ENCODE data around the gene GLIPR1.
"Not testable (repeated sequence)": the region's sequence is repeated elsewhere in the genome, so short reads cannot be mapped to it uniquely, and the experiment has no call there.

GLIPR1 gene

GRCh38 chr12:75509621-75510020 is 29.1 kb downstream of the GLIPR1 start:
- H3K4me1 Mint-ChIP-seq (ENCODE audit: low read depth) = peaks cover 15% of the 10 kb centered on the region
- peaks cover 35% of the 10 kb centered on the region for H3K36me3 Mint-ChIP-seq (ENCODE audit: low read depth)
- intact Hi-C loops (cut with micrococcal nuclease) = loop anchor here (2.0 to 10.0 kb wide), 4 partner anchors 29 to 1255 kb away; partner anchors contain the start of genes BBS10, GLIPR1, PHLDA1 and ZDHHC17
- no peak overlapping the region for H3K4me3 Mint-ChIP-seq
- no peak overlapping the region for H3K27ac Mint-ChIP-seq
- H3K27me3 Mint-ChIP-seq = peaks cover under 1% of the 10 kb centered on the region
- H3K9me3 Mint-ChIP-seq = no peaks in the 10 kb centered on the region

GRCh38 chr12:75511116-75512048 is 30.8 kb downstream of the GLIPR1 start, which contains the start of gene KRR1:
Gene KRR1 (minus strand): TSS chr12:75511609. CDS start chr12:75511597, 12 bp downstream.
- H3K4me1 Mint-ChIP-seq (ENCODE audit: low read depth) = peaks cover 15% of the 10 kb centered on the region
- H3K36me3 Mint-ChIP-seq (ENCODE audit: low read depth) = peaks cover 26% of the 10 kb centered on the region
- peaks cover 1% of the 10 kb centered on the region for H3K27me3 Mint-ChIP-seq
- peak within 1 kb of the TSS; percentile 94 for H3K4me3 Mint-ChIP-seq
- peak within 1 kb of the TSS; percentile 96 for H3K27ac Mint-ChIP-seq
- H3K9me3 Mint-ChIP-seq = no peaks in the 10 kb centered on the region
- intact Hi-C loops (cut with micrococcal nuclease) = loop anchor here (1.0 to 10.0 kb wide), 6 partner anchors 31 to 1253 kb away; partner anchors contain the start of genes BBS10, GLIPR1, GLIPR1L2 and NAP1L1

DNA sequence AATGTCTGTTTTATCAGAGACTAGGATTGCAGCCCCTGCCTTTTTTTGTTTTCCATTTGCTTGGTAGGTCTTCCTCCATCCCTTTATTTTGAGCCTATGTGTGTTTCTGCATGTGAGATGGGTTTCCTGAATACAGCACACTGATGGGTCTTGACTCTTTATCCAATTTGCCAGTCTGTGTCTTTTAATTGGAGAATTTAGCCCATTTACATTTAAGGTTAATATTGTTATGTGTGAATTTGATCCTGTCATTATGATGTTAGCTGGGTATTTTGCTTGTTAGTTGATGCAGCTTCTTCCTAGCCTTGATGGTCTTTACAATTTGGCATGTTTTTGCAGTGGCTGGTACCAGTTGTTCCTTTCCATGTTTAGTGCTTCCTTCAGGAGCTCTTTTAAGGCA is 40.7 kb downstream of the GLIPR1 start:
- H3K27ac Mint-ChIP-seq; H3K9me3 Mint-ChIP-seq; H3K4me3 Mint-ChIP-seq; H3K36me3 Mint-ChIP-seq (ENCODE audit: low read depth); H3K4me1 Mint-ChIP-seq (ENCODE audit: low read depth): not testable (repeated sequence)
- intact Hi-C loops (cut with micrococcal nuclease) = loop anchor here (10.0 kb wide), 1 partner anchor 1064 kb away; no protein-coding TSS in a partner anchor
- H3K27me3 Mint-ChIP-seq = peaks cover 26% of the 10 kb centered on the region

- not testable (repeated sequence) for H3K4me1 Mint-ChIP-seq (ENCODE audit: low read depth); H3K36me3 Mint-ChIP-seq (ENCODE audit: low read depth); H3K4me3 Mint-ChIP-seq; H3K9me3 Mint-ChIP-seq; H3K27ac Mint-ChIP-seq
- H3K27me3 Mint-ChIP-seq = peaks cover 27% of the 10 kb centered on the region
- intact Hi-C loops (cut with micrococcal nuclease) = loop anchor here (10.0 kb wide), 1 partner anchor 1063 kb away; no protein-coding TSS in a partner anchor
Observed at GRCh38 chr12:75522124-75522523, 41.6 kb downstream of the GLIPR1 start.

DNA sequence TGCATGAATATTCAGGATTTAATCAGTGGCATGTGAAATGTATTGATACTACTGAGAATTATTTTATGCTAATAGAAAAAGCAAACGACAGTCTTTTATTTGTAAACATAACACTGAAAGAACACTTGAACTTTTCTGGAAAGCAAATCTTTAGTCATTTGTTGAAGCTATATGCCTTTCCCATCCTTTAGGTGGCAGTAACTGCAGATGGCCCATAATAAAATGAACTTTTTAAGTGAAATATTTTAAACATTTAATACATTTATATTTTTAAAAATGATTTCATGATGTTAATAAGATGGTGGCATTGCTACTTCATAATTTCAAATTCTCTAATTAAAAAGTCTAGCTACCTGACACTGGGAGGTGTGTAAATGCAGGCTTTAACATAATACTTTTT is 44.7 kb downstream of the GLIPR1 start:
- H3K27ac Mint-ChIP-seq = no peak overlapping the region
- peaks cover 14% of the 10 kb centered on the region for H3K27me3 Mint-ChIP-seq
- H3K36me3 Mint-ChIP-seq (ENCODE audit: low read depth) = no peaks in the 10 kb centered on the region
- no peaks in the 10 kb centered on the region for H3K9me3 Mint-ChIP-seq
- intact Hi-C loops (cut with micrococcal nuclease) = loop anchor here (10.0 kb wide), 1 partner anchor 1060 kb away; no protein-coding TSS in a partner anchor
- peaks cover 7% of the 10 kb centered on the region for H3K4me1 Mint-ChIP-seq (ENCODE audit: low read depth)
- no peak overlapping the region for H3K4me3 Mint-ChIP-seq

DNA sequence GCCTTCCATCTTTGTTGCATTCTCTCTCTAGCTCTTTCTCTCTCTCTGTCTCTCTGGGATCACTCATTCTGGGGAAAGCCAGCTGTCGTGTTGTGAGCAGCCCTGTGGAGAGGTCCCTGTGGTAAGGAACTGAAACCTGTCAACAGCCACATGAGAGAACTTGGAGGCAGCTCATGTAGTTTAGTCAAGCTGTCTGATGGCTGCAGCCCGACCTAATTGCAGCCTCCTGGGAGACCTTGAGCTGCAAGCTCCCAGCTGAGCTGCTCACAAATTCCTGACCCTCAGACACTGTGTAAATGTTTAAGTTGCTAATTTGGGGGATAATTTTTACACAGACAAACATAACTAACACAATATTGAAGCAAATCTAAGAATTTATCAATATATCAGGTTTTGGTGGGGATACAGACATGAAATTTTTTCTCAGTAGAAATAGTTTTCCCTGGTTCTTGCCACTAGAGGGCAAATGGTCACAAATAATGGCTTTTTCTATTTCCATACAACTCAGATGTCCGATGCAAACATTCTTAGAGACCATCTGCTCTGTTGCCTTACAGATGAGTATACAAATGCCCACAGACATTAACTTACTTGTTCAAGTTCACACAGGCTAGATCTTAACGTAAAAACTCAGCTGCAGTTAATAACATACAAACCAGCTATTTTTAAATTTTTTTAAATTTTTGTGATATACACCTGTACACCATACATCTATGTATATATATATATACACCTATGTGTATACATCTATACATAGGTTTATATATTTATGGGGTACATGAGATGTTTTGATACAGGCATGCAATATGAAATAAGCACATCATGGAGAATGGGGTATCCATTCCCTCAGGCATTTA is 46.3 kb downstream of the GLIPR1 start:
- intact Hi-C loops (cut with micrococcal nuclease) = loop anchor here (1.0 to 10.0 kb wide), 2 partner anchors 510 to 1058 kb away; no protein-coding TSS in a partner anchor
- H3K36me3 Mint-ChIP-seq (ENCODE audit: low read depth) = no peaks in the 10 kb centered on the region

DNA sequence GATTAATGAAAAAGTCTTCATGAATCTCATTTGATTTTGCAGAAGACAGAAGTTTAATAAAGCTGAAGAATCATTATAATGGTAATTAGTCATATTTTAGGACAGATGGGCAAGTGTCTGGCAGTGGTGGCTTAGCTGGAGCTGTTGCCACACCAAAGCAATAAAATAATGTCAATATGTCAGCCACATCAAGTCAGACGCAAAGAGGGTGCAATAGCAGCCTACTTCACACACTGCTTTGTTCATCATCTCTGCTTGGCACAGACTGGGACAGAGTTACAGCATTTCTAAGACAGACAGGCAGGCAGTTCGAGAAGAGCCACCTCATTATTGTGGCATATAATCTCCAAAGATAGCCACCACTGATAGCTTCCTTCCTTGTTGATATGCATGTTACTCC is 47.7 kb downstream of the GLIPR1 start:
- H3K27me3 Mint-ChIP-seq = peaks cover 7% of the 10 kb centered on the region
- H3K4me3 Mint-ChIP-seq = no peak overlapping the region
- H3K27ac Mint-ChIP-seq = no peak overlapping the region
- no peaks in the 10 kb centered on the region for H3K36me3 Mint-ChIP-seq (ENCODE audit: low read depth)
- no peaks in the 10 kb centered on the region for H3K9me3 Mint-ChIP-seq
- intact Hi-C loops (cut with micrococcal nuclease) = loop anchor here (10.0 kb wide), 1 partner anchor 1057 kb away; no protein-coding TSS in a partner anchor
- H3K4me1 Mint-ChIP-seq (ENCODE audit: low read depth) = peaks cover 7% of the 10 kb centered on the region

More for the DNA sequence above, 46.3 kb downstream of the GLIPR1 start:
- H3K9me3 Mint-ChIP-seq = no peaks in the 10 kb centered on the region
- no peak overlapping the region for H3K4me3 Mint-ChIP-seq
- peaks cover 7% of the 10 kb centered on the region for H3K4me1 Mint-ChIP-seq (ENCODE audit: low read depth)
- H3K27ac Mint-ChIP-seq = peak overlapping the region; percentile 35
- H3K27me3 Mint-ChIP-seq = peaks cover 9% of the 10 kb centered on the region

DNA sequence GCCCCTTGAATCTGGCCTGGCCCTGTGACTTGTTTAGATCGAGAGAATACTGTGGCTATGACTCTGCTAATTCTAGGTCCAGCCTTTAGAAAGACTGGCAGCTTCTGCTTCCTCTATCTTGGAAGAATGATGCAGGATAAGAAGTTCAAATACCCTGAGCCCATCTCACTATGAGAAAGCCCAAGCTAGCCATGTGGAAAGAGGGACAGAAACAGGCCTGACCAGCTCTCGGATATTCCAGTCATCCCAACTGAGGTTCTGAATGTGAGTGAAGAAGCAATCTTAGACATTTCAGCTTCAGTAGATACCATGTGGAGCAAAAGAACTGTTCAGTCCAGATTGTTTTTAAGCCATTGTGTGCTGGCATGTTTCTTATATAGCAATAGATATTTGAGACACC is 48.1 kb downstream of the GLIPR1 start:
- intact Hi-C loops (cut with micrococcal nuclease) = loop anchor here (10.0 kb wide), 1 partner anchor 1056 kb away; no protein-coding TSS in a partner anchor
- peaks cover 7% of the 10 kb centered on the region for H3K27me3 Mint-ChIP-seq
- no peak overlapping the region for H3K27ac Mint-ChIP-seq
- peaks cover 7% of the 10 kb centered on the region for H3K4me1 Mint-ChIP-seq (ENCODE audit: low read depth)
- H3K4me3 Mint-ChIP-seq = no peak overlapping the region
- H3K9me3 Mint-ChIP-seq = no peaks in the 10 kb centered on the region
- no peaks in the 10 kb centered on the region for H3K36me3 Mint-ChIP-seq (ENCODE audit: low read depth)

DNA sequence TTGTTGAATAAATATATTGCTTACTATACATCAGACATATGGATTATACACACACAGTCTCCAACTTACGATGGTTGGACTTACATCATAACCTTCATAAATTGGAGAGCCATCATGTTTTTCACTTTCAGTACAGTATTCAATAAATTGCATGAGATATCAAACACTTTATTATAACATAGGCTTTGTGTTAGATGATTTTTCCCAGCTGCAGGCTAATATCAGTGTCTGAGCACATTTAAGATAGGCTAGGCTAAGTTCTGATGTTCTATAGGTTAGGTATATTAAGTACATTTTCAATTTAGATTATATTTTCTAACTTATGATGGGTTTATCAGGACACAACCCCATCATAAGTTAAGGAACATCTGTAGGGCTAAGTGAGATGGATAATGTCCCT is 48.8 kb downstream of the GLIPR1 start:
- Mint-ChIP-seq H3K36me3 (ENCODE audit: low read depth) (no peaks in the 10 kb centered on the region), H3K27me3 (peaks cover 7% of the 10 kb centered on the region), H3K4me3 (no peak overlapping the region), H3K9me3 (no peaks in the 10 kb centered on the region), H3K4me1 (ENCODE audit: low read depth) (peaks cover 7% of the 10 kb centered on the region), H3K27ac (no peak overlapping the region)
- intact Hi-C loops (cut with micrococcal nuclease) = loop anchor here (10.0 kb wide), 1 partner anchor 1055 kb away; no protein-coding TSS in a partner anchor

- Mint-ChIP-seq H3K9me3 (no peaks in the 10 kb centered on the region), H3K36me3 (ENCODE audit: low read depth) (no peaks in the 10 kb centered on the region), H3K27me3 (peaks cover 7% of the 10 kb centered on the region), H3K27ac (no peak overlapping the region), H3K4me3 (no peak overlapping the region), H3K4me1 (ENCODE audit: low read depth) (peaks cover 7% of the 10 kb centered on the region)
- intact Hi-C loops (cut with micrococcal nuclease) = loop anchor here (10.0 kb wide), 1 partner anchor 1055 kb away; no protein-coding TSS in a partner anchor
Observed at GRCh38 chr12:75529826-75530225, 49.3 kb downstream of the GLIPR1 start.

DNA sequence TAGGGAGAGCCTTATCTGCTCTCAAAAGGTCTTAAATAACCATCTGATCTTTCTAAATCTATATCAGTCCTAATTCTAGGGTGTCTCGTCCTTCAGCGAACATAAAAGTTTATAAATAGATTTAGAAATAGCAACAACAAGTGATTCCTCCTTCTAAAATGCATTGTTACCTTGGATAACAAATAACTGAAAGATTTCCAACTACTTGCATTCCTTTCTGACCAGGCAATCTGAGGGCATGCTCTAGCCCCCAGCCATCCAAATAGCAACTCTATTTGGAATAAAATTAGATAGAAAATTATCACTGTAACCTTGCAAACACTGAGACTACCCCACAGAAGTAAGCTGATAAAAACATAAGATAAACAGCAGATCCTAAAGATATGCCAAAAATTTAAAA is 52.7 kb downstream of the GLIPR1 start:
- Mint-ChIP-seq H3K9me3 (no peaks in the 10 kb centered on the region), H3K27me3 (no peaks in the 10 kb centered on the region), H3K36me3 (ENCODE audit: low read depth) (no peaks in the 10 kb centered on the region), H3K4me1 (ENCODE audit: low read depth) (no peaks in the 10 kb centered on the region), H3K4me3 (no peak overlapping the region), H3K27ac (no peak overlapping the region)
- intact Hi-C loops (cut with micrococcal nuclease) = no loop called here

DNA sequence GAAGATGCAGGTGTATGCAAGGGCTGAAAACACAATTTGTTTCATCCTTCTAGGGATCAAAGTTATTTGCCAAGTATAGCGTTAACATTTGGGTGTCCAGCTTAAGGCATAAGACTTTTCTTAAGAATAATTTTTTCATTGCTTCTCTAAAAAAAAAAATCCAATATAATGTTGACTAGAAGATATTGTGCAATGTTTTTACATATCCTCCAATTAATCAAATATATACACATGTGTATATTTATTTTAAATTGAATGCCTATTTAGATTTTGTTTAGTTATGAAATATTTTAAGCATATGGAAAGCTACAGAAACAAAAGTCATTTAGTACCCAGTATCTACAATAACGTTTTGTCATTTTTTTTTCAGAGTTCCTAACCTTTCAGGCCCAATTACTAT is 59.3 kb downstream of the GLIPR1 start:
- H3K27ac Mint-ChIP-seq = no peak overlapping the region
- H3K9me3 Mint-ChIP-seq = no peaks in the 10 kb centered on the region
- peaks cover 5% of the 10 kb centered on the region for H3K27me3 Mint-ChIP-seq
- no peaks in the 10 kb centered on the region for H3K36me3 Mint-ChIP-seq (ENCODE audit: low read depth)
- no peaks in the 10 kb centered on the region for H3K4me1 Mint-ChIP-seq (ENCODE audit: low read depth)
- intact Hi-C loops (cut with micrococcal nuclease) = no loop called here
- H3K4me3 Mint-ChIP-seq = no peak overlapping the region

- Mint-ChIP-seq H3K27ac (no peak overlapping the region), H3K27me3 (peaks cover 6% of the 10 kb centered on the region), H3K4me1 (ENCODE audit: low read depth) (no peaks in the 10 kb centered on the region), H3K4me3 (no peak overlapping the region), H3K9me3 (no peaks in the 10 kb centered on the region), H3K36me3 (ENCODE audit: low read depth) (no peaks in the 10 kb centered on the region)
- intact Hi-C loops (cut with micrococcal nuclease) = no loop called here
Observed at GRCh38 chr12:75542942-75543341, 62.4 kb downstream of the GLIPR1 start.
